ENCODE measurements around the gene IFT43. TPM values are rescaled to one million over a fixed set of nuclear protein-coding genes. Genes with fewer than 3 reads are reported as not detected.

IFT43 gene
- total and polyA plus RNA-seq, 2 experiments from 2014 or later, result 56.8 to 76.6 TPM

DNA sequence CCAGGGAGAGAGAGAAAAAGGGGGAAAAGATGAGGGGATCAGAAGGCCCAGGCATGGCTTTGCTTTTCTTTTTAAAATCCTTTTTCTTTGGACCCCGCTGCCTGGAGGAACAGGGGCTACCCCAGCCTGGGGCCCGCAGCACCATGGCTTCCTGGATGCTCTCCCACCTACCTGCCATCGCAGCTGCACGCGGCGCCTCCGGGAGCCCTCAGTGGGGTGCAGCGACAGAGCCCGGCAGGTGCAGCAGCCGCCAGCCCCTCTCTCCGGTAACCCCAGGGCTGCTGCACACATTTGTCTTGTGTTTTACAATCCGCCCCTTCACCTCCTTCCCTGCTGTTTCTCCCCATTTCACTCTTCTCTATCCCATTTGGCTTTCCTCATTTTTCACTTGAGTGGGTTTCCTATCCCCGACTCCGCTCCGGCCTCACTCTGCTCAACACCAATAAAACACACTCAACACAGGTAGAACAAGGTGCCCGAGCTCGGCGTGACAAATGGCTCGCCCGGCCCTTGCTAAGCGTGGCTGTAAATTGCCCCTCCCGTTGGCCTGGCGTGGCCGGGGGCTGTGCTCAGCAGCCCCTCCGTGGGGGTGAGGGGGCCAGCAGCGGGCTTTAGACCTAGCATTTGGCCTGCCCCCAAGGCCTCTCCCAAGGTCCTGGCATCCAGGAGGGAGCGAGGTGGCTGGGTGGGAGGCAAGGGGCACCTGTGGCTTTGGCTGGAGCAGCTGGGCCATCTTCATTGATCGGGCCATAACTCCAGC lies 113.5 kb downstream of the IFT43 start:
- H3K4me3 ChIP-seq, result no peak overlapping the region
- H3K27ac ChIP-seq, result no peak overlapping the region

GRCh38 chr14:76100236-76100635 lies 114.7 kb downstream of the IFT43 start:
- H3K27ac ChIP-seq, result no peak overlapping the region
- no peaks in the 10 kb centered on the region for H3K27me3 ChIP-seq
- no peaks in the 10 kb centered on the region for H3K4me1 ChIP-seq (ENCODE audit: low read depth)
- DNase-seq (ENCODE audit: low read depth in 1 of 2, low spot score in 1 of 2), result no peak
- TF ChIP-seq, protein P1, sequence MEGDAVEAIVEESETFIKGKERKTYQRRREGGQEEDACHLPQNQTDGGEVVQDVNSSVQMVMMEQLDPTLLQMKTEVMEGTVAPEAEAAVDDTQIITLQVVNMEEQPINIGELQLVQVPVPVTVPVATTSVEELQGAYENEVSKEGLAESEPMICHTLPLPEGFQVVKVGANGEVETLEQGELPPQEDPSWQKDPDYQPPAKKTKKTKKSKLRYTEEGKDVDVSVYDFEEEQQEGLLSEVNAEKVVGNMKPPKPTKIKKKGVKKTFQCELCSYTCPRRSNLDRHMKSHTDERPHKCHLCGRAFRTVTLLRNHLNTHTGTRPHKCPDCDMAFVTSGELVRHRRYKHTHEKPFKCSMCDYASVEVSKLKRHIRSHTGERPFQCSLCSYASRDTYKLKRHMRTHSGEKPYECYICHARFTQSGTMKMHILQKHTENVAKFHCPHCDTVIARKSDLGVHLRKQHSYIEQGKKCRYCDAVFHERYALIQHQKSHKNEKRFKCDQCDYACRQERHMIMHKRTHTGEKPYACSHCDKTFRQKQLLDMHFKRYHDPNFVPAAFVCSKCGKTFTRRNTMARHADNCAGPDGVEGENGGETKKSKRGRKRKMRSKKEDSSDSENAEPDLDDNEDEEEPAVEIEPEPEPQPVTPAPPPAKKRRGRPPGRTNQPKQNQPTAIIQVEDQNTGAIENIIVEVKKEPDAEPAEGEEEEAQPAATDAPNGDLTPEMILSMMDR (IDR thresholded peaks at IDR 0.05; ENCODE audit: low read depth, low read length), result no peak
- H3K4me3 ChIP-seq, result no peak overlapping the region
- no peaks in the 10 kb centered on the region for H3K36me3 ChIP-seq
- no peaks in the 10 kb centered on the region for H3K9me3 ChIP-seq (ENCODE audit: low read depth)

More for the DNA sequence above, 113.5 kb downstream of the IFT43 start:
- TF ChIP-seq, protein P1 (IDR thresholded peaks at IDR 0.05; ENCODE audit: low read depth, low read length), result no peak
- Histone ChIP-seq H3K27me3 (no peaks in the 10 kb centered on the region), H3K9me3 (ENCODE audit: low read depth) (no peaks in the 10 kb centered on the region), H3K36me3 (no peaks in the 10 kb centered on the region), H3K4me1 (ENCODE audit: low read depth) (no peaks in the 10 kb centered on the region)
- no peak for DNase-seq (ENCODE audit: low read depth in 1 of 2, low spot score in 1 of 2)

DNA sequence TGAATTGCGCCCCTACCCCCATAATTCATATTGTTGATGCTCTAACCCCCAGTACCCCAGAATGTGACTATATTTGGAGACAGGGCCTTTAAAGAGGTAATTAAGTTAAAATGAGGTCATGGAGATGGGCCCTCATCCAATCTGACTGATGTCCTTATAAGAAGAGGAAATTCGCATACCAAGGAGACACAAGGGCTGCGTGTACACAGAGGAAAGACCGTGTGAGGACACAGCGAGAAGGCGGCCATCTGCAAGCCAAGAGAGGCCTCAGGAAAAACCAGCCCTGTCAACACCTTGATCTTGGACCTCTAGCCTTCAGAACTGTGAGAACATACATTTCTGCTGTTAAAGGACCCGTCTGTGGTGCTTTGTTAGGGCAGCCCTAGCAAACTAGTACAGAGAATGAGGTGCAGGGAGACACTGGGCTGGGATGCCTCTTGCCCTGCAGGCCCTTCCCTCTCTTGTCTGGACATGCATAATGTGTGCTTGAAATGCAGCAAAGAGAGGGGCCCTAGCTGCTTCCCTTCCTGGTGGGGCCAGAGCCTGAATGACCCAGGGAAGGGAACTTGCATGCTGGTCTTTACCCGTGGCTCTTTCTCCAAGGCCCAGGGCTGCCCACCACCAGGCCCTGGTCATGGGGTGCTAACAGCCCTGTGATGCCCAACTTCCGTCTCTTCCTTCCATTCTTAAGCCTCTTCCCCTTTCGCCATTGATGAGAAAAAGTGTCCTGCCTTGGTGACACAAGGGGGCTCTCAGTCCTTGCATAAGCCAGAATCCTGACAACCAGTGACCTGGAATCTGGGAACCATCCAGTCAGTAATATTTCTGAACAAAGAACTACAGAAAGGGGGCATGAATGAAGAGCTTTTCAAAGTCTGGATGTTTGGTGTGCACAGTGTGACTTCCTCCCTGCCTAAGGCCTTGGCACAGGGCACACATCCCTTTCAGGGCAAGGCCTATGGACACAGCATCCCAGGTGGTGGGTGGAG lies 116.1 kb downstream of the IFT43 start:
- Histone ChIP-seq H3K4me3 (no peak overlapping the region), H3K36me3 (no peaks in the 10 kb centered on the region), H3K4me1 (ENCODE audit: low read depth) (no peaks in the 10 kb centered on the region), H3K27ac (no peak overlapping the region), H3K9me3 (ENCODE audit: low read depth) (no peaks in the 10 kb centered on the region), H3K27me3 (no peaks in the 10 kb centered on the region)
- peak in 1 of 2 donors; percentile 49 for DNase-seq (ENCODE audit: low read depth in 1 of 2, low spot score in 1 of 2)
- TF ChIP-seq, protein P1 (IDR thresholded peaks at IDR 0.05; ENCODE audit: low read depth, low read length), result no peak

DNA sequence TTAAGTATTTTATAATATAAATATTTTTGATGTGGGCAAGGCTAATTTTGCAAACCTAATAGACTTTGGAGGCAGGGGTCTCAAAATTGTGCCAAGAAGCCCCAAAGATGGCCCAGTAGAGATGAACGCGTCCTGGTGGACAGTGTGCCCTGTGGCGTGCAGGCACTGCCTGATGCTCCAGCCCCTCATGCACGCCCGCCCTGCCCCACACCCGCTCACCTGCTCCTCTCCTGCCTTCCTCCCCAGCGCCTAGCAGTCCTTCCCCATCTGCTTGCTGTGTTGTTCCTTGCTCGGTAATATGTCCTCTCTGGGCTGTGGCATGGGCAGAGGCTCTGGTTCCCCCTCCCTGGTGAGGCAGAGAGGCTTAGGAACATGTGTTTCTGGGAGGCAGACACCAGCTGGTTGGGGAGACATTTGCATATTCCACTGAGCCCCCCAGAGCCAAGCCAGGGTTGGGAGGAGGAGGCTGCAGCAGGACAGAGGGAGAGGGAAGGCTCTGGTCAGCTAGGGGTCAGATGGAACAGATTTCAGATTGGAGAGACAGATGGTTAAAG lies 119.3 kb downstream of the IFT43 start:
- TF ChIP-seq, protein P1 (IDR thresholded peaks at IDR 0.05; ENCODE audit: low read depth, low read length), result no peak
- no peaks in the 10 kb centered on the region for H3K27me3 ChIP-seq
- no peak for DNase-seq (ENCODE audit: low read depth in 1 of 2, low spot score in 1 of 2)
- no peak overlapping the region for H3K27ac ChIP-seq
- H3K36me3 ChIP-seq, result no peaks in the 10 kb centered on the region
- no peaks in the 10 kb centered on the region for H3K4me1 ChIP-seq (ENCODE audit: low read depth)
- H3K4me3 ChIP-seq, result no peak overlapping the region
- no peaks in the 10 kb centered on the region for H3K9me3 ChIP-seq (ENCODE audit: low read depth)

GRCh38 chr14:76106188-76106587 lies 120.6 kb downstream of the IFT43 start:
- no peak overlapping the region for H3K27ac ChIP-seq
- no peaks in the 10 kb centered on the region for H3K4me1 ChIP-seq (ENCODE audit: low read depth)
- H3K27me3 ChIP-seq, result no peaks in the 10 kb centered on the region
- no peak for DNase-seq (ENCODE audit: low read depth in 1 of 2, low spot score in 1 of 2)
- TF ChIP-seq, protein P1 (IDR thresholded peaks at IDR 0.05; ENCODE audit: low read depth, low read length), result no peak
- no peaks in the 10 kb centered on the region for H3K36me3 ChIP-seq
- H3K4me3 ChIP-seq, result no peak overlapping the region
- H3K9me3 ChIP-seq (ENCODE audit: low read depth), result no peaks in the 10 kb centered on the region

All from cardiac muscle cell (in vitro differentiated cells and primary cell).